A549 (cell line): ENCODE data around the gene ELAVL4.

Experiments used
- FOXS1 ChIP-seq: fragments of 250-450 bp; sonication (Bioruptor Pico); IDR thresholded peaks from 2 replicates; pipeline ENCODE4 v1.5.0; 2020; ENCODE audit warnings: mild to moderate bottlenecking, moderate library complexity
- TF ChIP-seq, protein P1 (sequence below): fragments of 150-350 bp; IDR thresholded peaks from 2 replicates; pipeline ENCODE4 v1.6.1; 2014; ENCODE audit warnings: low read depth, mild to moderate bottlenecking, low read length
- TF ChIP-seq, protein P2 (sequence below): fragments of >200 bp; sonication (Bioruptor Twin); formaldehyde crosslinking; IDR thresholded peaks from 3 replicates; pipeline ENCODE4 v1.5.1; 2016

DNA sequence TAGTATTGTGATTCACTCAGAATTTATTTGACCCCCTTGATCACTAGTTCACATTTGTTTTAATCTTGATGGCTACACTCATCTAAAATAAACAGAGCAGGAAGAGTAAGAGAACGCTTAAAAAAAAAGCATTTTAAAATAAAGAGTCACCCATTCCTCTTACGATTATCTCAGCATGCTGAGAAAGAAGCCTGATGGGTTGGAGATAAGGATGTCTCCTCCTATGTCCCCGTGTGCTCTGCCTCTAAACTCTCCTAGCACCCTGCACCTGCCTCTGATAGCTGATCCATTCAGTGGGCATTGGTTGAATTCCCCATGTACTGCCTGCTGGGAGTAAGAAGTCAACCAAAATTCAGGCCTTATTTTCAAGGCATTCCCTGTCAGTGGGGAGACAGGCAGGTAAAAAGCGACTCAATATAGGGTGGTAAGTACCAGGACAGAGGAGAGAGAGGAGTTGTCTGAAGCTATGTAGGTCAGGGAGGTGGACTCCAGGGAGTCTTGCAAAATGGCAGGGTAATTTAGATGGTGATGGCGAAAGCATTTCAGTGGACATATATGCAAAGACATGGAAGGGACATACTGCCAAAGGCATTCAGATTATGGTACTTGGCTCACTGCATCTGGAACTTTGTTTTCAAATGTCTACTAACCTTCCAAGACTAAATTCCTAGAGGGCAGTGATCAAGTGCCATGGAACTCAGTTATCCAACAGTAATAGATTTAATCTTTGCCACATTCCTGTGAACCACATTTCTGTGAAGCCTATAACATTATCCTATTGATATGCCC lies 18.4 kb downstream of the ELAVL4 start:
- TF ChIP-seq, protein P1, sequence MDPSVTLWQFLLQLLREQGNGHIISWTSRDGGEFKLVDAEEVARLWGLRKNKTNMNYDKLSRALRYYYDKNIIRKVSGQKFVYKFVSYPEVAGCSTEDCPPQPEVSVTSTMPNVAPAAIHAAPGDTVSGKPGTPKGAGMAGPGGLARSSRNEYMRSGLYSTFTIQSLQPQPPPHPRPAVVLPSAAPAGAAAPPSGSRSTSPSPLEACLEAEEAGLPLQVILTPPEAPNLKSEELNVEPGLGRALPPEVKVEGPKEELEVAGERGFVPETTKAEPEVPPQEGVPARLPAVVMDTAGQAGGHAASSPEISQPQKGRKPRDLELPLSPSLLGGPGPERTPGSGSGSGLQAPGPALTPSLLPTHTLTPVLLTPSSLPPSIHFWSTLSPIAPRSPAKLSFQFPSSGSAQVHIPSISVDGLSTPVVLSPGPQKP = no peak
- TF ChIP-seq, protein P2, sequence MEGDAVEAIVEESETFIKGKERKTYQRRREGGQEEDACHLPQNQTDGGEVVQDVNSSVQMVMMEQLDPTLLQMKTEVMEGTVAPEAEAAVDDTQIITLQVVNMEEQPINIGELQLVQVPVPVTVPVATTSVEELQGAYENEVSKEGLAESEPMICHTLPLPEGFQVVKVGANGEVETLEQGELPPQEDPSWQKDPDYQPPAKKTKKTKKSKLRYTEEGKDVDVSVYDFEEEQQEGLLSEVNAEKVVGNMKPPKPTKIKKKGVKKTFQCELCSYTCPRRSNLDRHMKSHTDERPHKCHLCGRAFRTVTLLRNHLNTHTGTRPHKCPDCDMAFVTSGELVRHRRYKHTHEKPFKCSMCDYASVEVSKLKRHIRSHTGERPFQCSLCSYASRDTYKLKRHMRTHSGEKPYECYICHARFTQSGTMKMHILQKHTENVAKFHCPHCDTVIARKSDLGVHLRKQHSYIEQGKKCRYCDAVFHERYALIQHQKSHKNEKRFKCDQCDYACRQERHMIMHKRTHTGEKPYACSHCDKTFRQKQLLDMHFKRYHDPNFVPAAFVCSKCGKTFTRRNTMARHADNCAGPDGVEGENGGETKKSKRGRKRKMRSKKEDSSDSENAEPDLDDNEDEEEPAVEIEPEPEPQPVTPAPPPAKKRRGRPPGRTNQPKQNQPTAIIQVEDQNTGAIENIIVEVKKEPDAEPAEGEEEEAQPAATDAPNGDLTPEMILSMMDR = no peak
- TF ChIP-seq FOXS1 = no peak
